ENCODE measurements around the gene UGT1A1.

DNA sequence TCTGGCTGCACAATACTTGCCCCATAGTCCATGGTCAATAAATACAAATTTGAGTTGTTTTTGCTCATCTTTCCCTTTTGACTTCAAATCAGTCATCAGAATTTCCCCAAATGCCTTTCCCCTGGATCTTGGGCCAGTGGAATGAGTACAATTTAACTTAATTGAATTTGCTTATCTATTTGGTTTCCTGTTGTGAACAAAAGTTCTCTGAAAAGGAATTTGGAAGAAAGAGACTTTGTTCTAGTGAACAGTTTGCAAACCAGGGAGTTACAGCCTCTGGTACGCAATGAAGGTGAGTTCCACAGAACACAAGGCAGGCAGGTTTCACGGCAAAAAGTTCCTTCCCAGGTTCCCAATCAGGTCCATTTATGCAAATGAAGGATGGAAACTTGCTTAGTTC is 1.2 kb upstream of the UGT1A1 start:
- TF ChIP-seq, protein P1, sequence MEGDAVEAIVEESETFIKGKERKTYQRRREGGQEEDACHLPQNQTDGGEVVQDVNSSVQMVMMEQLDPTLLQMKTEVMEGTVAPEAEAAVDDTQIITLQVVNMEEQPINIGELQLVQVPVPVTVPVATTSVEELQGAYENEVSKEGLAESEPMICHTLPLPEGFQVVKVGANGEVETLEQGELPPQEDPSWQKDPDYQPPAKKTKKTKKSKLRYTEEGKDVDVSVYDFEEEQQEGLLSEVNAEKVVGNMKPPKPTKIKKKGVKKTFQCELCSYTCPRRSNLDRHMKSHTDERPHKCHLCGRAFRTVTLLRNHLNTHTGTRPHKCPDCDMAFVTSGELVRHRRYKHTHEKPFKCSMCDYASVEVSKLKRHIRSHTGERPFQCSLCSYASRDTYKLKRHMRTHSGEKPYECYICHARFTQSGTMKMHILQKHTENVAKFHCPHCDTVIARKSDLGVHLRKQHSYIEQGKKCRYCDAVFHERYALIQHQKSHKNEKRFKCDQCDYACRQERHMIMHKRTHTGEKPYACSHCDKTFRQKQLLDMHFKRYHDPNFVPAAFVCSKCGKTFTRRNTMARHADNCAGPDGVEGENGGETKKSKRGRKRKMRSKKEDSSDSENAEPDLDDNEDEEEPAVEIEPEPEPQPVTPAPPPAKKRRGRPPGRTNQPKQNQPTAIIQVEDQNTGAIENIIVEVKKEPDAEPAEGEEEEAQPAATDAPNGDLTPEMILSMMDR (IDR thresholded peaks at IDR 0.05; ENCODE audit: extremely low read depth in 1 of 2, insufficient read depth in 1 of 2, low read depth in 1 of 2, low read length in 2 of 2): no peak
- TF ChIP-seq POLR2AphosphoS5 (IDR thresholded peaks at IDR 0.05; ENCODE audit: insufficient read depth, low read depth, low read length): no peak

All from endothelial cell of umbilical vein (primary cell).